Neural cell (in vitro differentiated cells): ENCODE data around the gene MBNL2. TPM values are rescaled to one million over a fixed set of nuclear protein-coding genes. Genes with fewer than 3 reads are reported as not detected.

Source experiments
- H2AFZ ChIP-seq: fragments of 200-600, 300-800 bp; sonication (generic), shearing (Covaris generic); 2 replicates; pipeline ENCODE4 v1.6.0; 2014; ENCODE audit warnings: low read depth, mild to moderate bottlenecking, antibody characterized with exemption, low read length, moderate library complexity
- H3F3A ChIP-seq: fragments of 200-600 bp; shearing (Covaris generic); 2 replicates; pipeline ENCODE4 v1.6.1; 2016; ENCODE audit warnings: mild to moderate bottlenecking, moderate library complexity, mixed read lengths, antibody characterized with exemption, low read length; ENCODE audit not compliant: insufficient read depth, poor library complexity, severe bottlenecking
- H3K27ac ChIP-seq: fragments of 200-600, 300-800 bp; sonication (generic), shearing (Covaris generic); 2 replicates; pipeline ENCODE4 v1.5.1; 2014; ENCODE audit warnings: mild to moderate bottlenecking, low read length, moderate library complexity
- H3K27me3 ChIP-seq: fragments of 300-800, 200-600 bp; sonication (generic), shearing (Covaris generic); 2 replicates; pipeline ENCODE4 v1.6.0; 2014; ENCODE audit warnings: mild to moderate bottlenecking, low read depth, low read length, moderate library complexity; ENCODE audit not compliant: insufficient read depth
- H3K36me3 ChIP-seq: fragments of 300-800, 200-600 bp; sonication (generic), shearing (Covaris generic); 2 replicates; pipeline ENCODE4 v1.5.1; 2014; ENCODE audit warnings: mild to moderate bottlenecking, antibody characterized with exemption, low read length, moderate library complexity; ENCODE audit not compliant: insufficient read depth
- H3K4me2 ChIP-seq: fragments of 300-800, 200-600 bp; sonication (generic), shearing (Covaris generic); 2 replicates; pipeline ENCODE4 v1.6.0; 2014; ENCODE audit warnings: mild to moderate bottlenecking, low read length
- H3K4me3 ChIP-seq: fragments of 300-800, 200-600 bp; sonication (generic), shearing (Covaris generic); 2 replicates; pipeline ENCODE4 v1.5.1; 2014; ENCODE audit warnings: mild to moderate bottlenecking, low read length, moderate library complexity
- H3K79me2 ChIP-seq: fragments of 200-600 bp; shearing (Covaris generic); replicated peaks from 2 replicates; pipeline ENCODE4 v1.6.0; 2014; ENCODE audit warnings: mild to moderate bottlenecking, low read length, moderate library complexity; ENCODE audit not compliant: insufficient read depth
- H3K9ac ChIP-seq: fragments of 300-800, 200-600 bp; sonication (generic), shearing (Covaris generic); 2 replicates; pipeline ENCODE4 v1.6.1; 2016; ENCODE audit warnings: mild to moderate bottlenecking, low read length, mixed read lengths
- H3K9me2 ChIP-seq: fragments of 200-600 bp; shearing (Covaris generic); 2 replicates; pipeline ENCODE4 v1.6.1; 2016; ENCODE audit warnings: mild to moderate bottlenecking, low read length, mixed read lengths; ENCODE audit not compliant: insufficient read depth
- H3K9me3 ChIP-seq: fragments of 200-600, 300-800 bp; sonication (generic), shearing (Covaris generic); 2 replicates; pipeline ENCODE4 v1.6.1; 2016; ENCODE audit warnings: mild to moderate bottlenecking, mixed run types, low read length, moderate library complexity, mixed read lengths
- H4K20me1 ChIP-seq: fragments of 200-600 bp; shearing (Covaris generic); 2 replicates; pipeline ENCODE4 v1.6.1; 2016; ENCODE audit warnings: mild to moderate bottlenecking, mixed run types; ENCODE audit not compliant: insufficient read depth
- CTCF ChIP-seq: fragments of 450-650 bp; IDR thresholded peaks from 2 replicates; pipeline ENCODE4 v1.5.1; 2014; ENCODE audit warnings: antibody characterized with exemption, mild to moderate bottlenecking, moderate library complexity; ENCODE audit not compliant: poor library complexity, severe bottlenecking
- EP300 ChIP-seq: fragments of 450-650 bp; conservative IDR thresholded peaks from 2 replicates; pipeline ENCODE4 v1.6.1; 2014; ENCODE audit warnings: antibody characterized with exemption, mild to moderate bottlenecking, moderate library complexity; ENCODE audit not compliant: poor library complexity, severe bottlenecking
- EZH2 ChIP-seq: fragments of 200-600, 300-800 bp; shearing (Covaris generic), sonication (generic); IDR thresholded peaks from 2 replicates; pipeline ENCODE4 v1.6.1; 2014; ENCODE audit warnings: antibody characterized with exemption, low read length, borderline replicate concordance, mild to moderate bottlenecking; ENCODE audit not compliant: insufficient read depth, poor library complexity, severe bottlenecking
- MXI1 ChIP-seq: fragments of 450-650 bp; conservative IDR thresholded peaks from 2 replicates; pipeline ENCODE4 v1.6.1; 2014; ENCODE audit warnings: antibody characterized with exemption, mild to moderate bottlenecking; ENCODE audit not compliant: poor library complexity, severe bottlenecking
- POLR2AphosphoS5 ChIP-seq: IDR thresholded peaks from 2 replicates; pipeline ENCODE4 v1.6.1; 2012
- RAD21 ChIP-seq: fragments of 450-650 bp; conservative IDR thresholded peaks from 2 replicates; pipeline ENCODE4 v1.6.1; 2014; ENCODE audit warnings: antibody characterized with exemption, mild to moderate bottlenecking, moderate library complexity
- REST ChIP-seq: IDR thresholded peaks from 2 replicates; pipeline ENCODE4 v1.6.1; 2012; ENCODE audit warnings: borderline replicate concordance
- SMC3 ChIP-seq: fragments of 450-650 bp; conservative IDR thresholded peaks from 2 replicates; pipeline ENCODE4 v1.6.1; 2014; ENCODE audit warnings: antibody characterized with exemption, mild to moderate bottlenecking, moderate library complexity; ENCODE audit not compliant: poor library complexity
- TAF1 ChIP-seq: IDR thresholded peaks from 2 replicates; pipeline ENCODE4 v1.6.1; 2012; ENCODE audit warnings: low read depth
- polyA plus RNA-seq: library from polyadenylated mRNA; depleted of rRNA; stranded (reverse); fragments of >200 nt; gene quantifications from 2 replicates; pipeline ENCODE4 v1.2.3, GENCODE V29; 2014

MBNL2 gene
- polyA plus RNA-seq, 1 donor from 2014 or later, result 4.3 TPM

GRCh38 chr13:97248243-97248642 is 26.1 kb downstream of the MBNL2 start:
- no peaks in the 10 kb centered on the region for H3K79me2 ChIP-seq
- no peaks in the 10 kb centered on the region for H3F3A ChIP-seq
- H3K4me3 ChIP-seq, result no peak overlapping the region
- TF ChIP-seq SMC3, result no peak
- TF ChIP-seq TAF1, result no peak
- no peak for TF ChIP-seq REST
- TF ChIP-seq MXI1, result no peak
- no peak overlapping the region for H3K27ac ChIP-seq
- H3K27me3 ChIP-seq, result no peaks in the 10 kb centered on the region
- no peaks in the 10 kb centered on the region for H3K9me2 ChIP-seq
- H3K4me2 ChIP-seq, result no peak overlapping the region
- no peaks in the 10 kb centered on the region for H3K9me3 ChIP-seq
- no peak overlapping the region for H3K9ac ChIP-seq
- H4K20me1 ChIP-seq, result no peaks in the 10 kb centered on the region
- H3K36me3 ChIP-seq, result no peaks in the 10 kb centered on the region
- H2AFZ ChIP-seq, result no peak overlapping the region

GRCh38 chr13:97249093-97249795 is 27.1 kb downstream of the MBNL2 start:
- no peaks in the 10 kb centered on the region for H3K9me2 ChIP-seq
- no peaks in the 10 kb centered on the region for H3K27me3 ChIP-seq
- H3K9me3 ChIP-seq, result no peaks in the 10 kb centered on the region
- no peaks in the 10 kb centered on the region for H3K36me3 ChIP-seq
- TF ChIP-seq EP300 (no peak), REST (no peak), SMC3 (no peak), RAD21 (no peak), CTCF (no peak), MXI1 (no peak), EZH2 (no peak), TAF1 (no peak), POLR2AphosphoS5 (no peak)
- H4K20me1 ChIP-seq, result no peaks in the 10 kb centered on the region
- H3K4me3 ChIP-seq, result no peak overlapping the region
- H3K9ac ChIP-seq, result no peak overlapping the region
- H2AFZ ChIP-seq, result no peak overlapping the region
- H3F3A ChIP-seq, result no peaks in the 10 kb centered on the region
- H3K27ac ChIP-seq, result no peak overlapping the region
- no peak overlapping the region for H3K4me2 ChIP-seq
- no peaks in the 10 kb centered on the region for H3K79me2 ChIP-seq
